ENCODE data around the gene RSRC1.

DNA sequence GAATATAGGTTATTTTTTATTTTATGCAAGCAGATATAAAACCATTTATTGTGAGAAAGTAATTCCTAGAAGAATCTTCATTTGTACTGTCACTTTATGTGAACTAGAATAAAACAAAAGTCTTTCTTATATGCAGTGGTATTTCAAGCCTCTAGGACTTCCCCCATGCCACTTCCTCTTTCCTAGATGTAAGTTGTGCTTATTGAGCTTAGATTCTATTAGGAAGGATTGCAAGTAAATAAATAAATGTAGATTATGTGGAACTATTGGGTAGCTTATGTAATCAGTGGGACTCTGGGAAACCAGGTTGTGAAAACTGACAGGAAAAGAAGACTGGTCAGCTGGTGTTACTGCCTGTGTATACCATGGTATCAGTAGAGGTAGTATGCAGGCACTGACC lies 169.7 kb downstream of the RSRC1 start:
- TF ChIP-seq, protein P1, sequence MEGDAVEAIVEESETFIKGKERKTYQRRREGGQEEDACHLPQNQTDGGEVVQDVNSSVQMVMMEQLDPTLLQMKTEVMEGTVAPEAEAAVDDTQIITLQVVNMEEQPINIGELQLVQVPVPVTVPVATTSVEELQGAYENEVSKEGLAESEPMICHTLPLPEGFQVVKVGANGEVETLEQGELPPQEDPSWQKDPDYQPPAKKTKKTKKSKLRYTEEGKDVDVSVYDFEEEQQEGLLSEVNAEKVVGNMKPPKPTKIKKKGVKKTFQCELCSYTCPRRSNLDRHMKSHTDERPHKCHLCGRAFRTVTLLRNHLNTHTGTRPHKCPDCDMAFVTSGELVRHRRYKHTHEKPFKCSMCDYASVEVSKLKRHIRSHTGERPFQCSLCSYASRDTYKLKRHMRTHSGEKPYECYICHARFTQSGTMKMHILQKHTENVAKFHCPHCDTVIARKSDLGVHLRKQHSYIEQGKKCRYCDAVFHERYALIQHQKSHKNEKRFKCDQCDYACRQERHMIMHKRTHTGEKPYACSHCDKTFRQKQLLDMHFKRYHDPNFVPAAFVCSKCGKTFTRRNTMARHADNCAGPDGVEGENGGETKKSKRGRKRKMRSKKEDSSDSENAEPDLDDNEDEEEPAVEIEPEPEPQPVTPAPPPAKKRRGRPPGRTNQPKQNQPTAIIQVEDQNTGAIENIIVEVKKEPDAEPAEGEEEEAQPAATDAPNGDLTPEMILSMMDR (IDR thresholded peaks at IDR 0.05) = no peak
- TF ChIP-seq POLR2A (IDR thresholded peaks at IDR 0.05) = no peak
